HG03558 (cell line): ENCODE measurements around the gene AK8.

ENCODE experiments used
- ATAC-seq: cut with Tn5 transposase; IDR thresholded peaks from one replicate; pipeline ENCODE4 v1.9.1; 2021; ENCODE audit warnings: moderate number of reproducible peaks; ENCODE audit not compliant: unreplicated experiment; ENCODE audit errors: extremely low read depth

AK8 gene

DNA sequence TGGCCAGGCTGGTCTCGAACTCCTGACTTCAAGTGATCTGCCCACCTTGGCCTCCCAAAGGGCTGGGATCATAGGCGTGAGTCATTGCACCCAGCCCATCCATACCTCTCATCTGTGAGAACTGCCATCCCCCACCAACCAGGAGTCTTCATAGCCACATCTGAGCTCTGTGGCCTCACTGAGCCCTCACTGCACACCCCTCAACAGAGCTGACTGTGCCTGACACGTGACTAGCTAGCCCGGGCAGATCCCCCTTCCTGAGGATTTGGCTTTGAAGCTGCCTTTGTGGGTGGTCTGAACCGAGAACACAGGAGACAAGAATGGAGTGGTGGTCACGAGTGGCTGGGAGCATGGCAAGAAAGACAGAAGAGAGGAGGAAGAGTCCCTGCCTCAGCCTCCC, 15.6 kb downstream of the AK8 start:
- no peak for ATAC-seq

DNA sequence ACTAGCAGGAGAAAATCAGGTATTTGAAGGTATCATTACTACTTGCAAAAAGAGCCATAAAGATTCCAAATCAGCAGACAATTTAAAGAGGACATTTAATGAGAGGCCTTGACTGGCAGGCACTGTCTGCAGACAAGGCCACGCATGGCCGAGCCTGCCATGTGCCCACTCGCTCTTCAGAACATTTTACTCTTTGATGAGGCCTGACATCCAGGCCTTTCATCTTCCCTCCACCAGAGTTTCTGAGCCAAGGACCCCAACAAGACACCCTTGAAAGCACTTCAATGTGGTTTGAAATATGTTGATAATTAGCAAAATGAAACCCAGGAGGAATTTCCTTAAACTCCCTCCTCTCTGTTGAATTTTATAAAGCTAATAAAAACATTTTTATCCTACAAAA, 16.4 kb downstream of the AK8 start:
- ATAC-seq, result no peak

GRCh38 chr9:132858751-132859150, 19.3 kb downstream of the AK8 start:
- no peak for ATAC-seq

GRCh38 chr9:132857616-132858342, 20.3 kb downstream of the AK8 start:
- ATAC-seq, result no peak

- ATAC-seq, result no peak
Measured at GRCh38 chr9:132857031-132857430, 21.1 kb downstream of the AK8 start.

- ATAC-seq, result no peak
Measured at GRCh38 chr9:132855904-132856303, 22.2 kb downstream of the AK8 start.

DNA sequence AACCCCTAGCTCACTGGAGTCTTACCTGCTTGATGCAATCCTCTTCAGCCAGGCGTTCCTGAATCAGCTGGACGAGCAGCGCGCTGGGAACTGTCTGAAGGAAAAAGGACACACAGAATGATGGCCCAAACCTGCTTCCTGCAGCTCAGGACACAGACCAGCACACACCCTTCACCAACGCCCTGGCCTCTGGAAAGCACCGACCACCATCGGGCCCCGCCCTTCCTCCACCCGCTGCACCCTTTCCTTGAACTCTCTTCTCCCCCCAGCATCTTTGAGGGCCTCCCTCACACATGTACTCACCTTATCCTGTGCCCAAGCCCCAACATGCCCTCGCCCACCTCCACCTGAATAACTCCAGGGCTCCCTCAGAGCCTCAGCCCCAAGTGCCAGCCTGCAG, 23.3 kb downstream of the AK8 start:
- ATAC-seq, result no peak

DNA sequence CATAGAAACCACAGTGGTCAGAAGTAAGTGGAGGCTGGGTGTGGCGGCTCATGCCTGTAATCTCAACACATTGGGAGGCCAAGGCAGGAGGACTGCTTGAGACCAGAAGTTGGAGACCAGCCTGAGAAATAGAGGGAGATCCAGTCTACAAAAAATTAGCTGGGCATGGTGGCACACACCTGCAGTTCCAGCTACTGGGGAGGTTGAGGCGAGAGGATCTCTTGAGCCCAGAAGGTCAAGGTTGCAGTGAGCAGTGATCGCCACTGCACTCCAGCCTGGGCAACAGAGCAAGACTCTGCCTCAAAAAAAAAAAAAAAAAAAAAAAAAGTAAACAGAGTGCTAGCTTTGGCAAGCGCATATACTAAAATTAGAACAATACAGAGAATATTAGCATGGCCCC, 24.6 kb downstream of the AK8 start:
- no peak for ATAC-seq

DNA sequence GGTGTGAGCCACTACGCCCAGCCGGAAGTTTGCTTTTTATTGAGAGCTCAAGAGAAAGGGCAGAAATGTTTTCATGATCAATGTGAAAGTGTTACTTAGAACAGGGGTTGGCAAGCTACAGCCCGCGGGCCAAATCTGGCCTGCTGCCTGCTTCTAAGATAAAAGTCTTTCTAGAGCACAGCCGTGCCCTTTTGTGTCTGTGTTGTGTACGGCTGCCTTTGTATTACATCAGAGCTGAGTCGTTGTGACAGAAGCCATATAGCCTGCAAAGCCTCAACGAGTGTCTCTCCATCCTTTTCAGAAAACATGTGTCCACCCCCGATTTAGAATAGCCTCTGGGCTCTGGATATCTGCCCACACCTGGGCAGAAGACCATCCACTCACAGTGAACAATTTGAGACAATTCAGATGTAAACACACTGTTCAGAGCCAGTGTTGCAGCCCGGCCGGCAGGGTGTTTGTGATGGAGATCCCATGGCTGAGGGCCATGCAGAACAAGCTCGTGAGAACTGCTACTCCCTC, 28.8 kb downstream of the AK8 start:
- ATAC-seq, result no peak

DNA sequence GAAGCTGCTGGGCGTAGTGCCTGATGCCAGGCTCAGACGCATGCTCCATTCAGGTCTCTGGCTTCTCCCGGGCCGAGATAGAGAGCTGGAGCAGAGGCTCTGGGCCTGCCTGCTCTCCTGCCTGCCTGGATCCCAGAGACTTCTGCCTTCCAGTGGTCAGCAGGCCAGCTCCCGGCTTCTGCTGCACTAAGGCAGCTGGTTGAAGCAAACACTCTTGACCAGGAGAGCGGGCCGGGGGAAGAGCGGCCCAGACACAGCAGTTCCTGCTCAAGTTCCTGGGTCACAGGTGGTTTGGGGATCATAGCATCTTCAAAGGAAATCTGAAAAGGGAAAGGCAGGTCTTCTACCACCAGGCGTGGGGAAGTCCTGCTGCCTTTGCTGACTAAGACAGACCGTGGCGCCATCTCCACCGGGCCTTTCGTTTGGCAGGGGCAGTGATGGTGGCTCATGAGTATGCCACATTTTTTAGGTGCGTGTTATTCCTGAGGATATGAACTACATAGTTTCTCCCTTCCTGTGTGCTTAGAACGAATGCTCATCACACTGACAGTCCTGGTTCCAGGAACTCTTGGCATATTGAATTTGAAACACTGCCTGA, 31.1 kb downstream of the AK8 start:
- no peak for ATAC-seq

DNA sequence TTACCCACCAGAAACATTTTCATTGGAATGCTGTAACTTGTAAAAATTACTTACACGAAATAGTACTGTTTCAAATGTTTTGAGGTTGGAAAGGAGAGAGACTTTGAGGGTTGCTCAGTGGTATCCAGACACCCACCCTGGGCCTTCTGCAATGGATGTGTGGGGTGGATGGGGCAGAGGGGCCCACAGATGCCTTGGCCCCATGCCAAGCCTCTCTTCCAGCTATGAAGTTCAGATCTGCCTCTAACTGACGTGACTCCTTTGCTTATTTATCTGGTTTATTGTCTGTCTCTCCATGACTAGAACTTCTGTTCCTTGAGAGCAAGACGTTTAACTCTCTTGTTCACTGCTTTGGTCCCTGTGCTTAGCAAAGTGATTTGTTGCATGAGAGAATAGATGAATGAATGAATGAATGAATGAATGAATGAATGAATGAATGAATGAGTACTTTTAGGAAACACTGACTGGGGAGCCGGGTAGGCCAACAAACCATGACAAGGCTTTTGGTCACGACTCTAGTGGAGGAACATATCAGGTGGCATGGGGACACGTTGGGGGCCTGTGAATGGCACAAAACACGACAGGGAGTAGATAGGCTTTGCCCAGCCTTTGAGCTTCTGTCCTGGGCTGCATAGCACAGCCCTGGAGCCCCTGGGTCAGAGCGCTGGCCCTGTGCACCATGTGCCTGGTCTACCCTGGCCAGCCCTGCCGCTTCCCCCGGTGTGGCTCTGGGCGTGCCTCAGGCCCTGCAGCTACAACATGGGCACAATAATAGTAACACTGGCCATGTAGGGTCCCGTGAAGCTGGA, 31.8 kb downstream of the AK8 start:
- ATAC-seq, result no peak

- ATAC-seq, result no peak
Measured at GRCh38 chr9:132842124-132843044, 35.7 kb downstream of the AK8 start.

DNA sequence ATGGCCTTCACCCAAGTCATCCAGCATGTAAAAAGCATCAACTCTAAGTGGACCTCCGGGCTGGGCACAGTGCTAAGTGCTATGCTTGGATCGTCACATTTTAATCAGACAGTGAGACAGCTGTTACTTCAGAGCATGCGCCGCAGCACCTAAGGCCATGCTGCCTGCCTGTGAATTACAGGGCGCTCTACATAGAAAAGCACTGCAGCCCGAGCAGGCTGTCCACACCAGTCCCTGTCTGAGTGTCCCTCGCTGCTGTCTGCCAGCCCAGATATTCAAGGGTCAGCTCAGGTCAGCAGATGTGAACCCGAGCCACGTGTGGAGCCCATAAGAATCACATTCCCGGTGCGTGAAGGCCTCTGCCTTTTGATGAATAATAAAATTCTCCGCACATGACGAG, 37.1 kb downstream of the AK8 start:
- no peak for ATAC-seq

DNA sequence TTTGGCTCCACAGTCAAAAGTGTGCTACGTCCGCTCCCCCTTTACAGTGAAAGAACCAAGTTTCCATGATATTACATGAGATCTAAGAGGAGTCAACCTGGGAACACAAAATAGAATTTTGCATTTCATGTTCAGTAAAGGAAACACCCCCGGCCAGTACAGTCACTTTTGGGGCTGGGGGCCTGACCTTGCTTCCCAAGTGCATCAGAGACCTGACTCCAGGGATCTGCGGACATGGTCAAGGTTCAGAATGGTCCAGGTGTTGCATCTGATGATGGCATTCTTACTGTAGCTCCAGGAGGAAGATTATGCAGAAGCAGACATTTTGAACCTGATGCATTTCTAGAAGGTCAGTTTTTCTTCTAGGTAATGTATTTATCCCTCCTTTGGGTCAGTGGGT, 39.8 kb downstream of the AK8 start:
- ATAC-seq, result no peak

DNA sequence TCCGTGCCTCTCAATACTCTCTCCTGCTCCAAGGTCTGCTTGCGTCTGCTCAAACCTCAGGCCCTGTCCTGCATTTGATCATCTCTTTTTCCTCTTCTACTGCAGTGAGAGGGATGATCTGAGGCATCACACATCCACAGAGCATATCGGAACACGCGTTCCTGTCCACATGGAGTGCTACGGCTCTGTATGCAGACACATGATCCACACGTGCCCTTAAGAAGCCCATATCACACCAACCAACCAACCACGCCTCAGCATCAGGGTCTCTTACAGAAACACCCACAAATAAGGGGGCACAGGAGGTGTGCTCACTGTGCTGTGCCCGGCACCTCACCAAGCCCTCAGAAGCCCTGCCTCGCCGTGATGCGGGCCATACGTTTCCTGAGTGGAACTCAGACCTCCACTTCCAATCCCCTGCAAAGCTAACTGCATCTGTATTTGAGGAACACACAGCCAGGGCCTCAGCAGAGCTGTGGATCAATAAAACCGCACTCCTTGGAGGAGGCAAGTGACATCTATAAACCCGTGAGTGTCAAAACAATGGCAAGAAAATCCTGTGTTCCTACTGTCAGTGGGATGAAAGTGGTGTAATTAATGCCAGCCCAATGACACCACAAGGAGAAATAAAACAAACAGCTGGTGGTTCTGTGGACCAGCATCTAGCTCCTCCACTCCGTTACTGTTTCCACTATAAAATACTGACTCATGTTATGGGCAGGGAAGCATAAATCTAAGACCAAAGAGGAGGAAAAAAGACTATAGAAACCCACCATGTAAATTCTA, 40.4 kb downstream of the AK8 start:
- ATAC-seq, result no peak

DNA sequence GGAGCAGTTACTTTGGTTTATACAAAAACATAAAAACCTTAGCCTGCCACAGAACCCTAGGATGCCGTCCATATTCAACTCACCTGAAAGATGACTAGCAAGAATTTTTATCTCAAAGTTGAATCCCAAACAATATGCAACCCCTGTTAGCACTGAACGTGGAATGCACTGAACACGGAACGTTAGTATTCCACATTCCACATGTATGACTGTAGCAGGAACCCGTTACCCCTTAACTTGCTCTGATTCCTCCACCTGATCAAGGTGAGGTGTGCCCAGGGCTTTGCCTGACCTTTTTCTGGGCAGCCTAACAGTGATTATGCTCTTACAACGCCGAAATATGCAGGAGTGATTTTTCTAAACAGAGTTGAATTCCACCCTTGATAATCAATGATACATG, 43.7 kb downstream of the AK8 start:
- ATAC-seq, result no peak

DNA sequence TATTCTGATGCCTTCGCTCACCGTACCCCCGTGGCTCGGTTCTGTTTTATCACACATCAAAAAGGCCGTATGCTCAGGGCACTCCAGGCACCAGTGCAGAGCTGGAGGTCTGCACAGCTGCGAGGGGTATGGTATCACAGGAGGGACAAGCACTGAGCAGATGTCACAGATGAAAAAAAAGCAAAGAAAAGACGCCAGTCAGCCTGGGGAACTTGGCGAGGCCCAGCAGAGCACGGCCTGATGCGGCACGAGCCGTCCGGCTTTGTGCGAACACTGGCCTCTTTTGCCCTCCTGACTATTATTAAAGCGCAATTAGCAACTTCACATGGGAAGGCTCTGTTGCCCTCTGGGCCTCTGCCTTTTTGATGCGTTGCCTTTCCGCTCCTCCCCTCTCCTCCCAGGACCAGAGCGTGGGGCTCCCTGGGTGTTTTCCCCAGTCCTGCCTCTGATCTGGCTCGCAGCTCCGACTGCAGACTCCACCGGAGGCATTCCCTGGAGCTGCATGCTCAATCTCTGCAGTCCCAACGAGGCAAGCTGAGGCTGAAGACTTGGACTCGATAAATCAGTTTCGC, 44.4 kb downstream of the AK8 start:
- ATAC-seq, result no peak

DNA sequence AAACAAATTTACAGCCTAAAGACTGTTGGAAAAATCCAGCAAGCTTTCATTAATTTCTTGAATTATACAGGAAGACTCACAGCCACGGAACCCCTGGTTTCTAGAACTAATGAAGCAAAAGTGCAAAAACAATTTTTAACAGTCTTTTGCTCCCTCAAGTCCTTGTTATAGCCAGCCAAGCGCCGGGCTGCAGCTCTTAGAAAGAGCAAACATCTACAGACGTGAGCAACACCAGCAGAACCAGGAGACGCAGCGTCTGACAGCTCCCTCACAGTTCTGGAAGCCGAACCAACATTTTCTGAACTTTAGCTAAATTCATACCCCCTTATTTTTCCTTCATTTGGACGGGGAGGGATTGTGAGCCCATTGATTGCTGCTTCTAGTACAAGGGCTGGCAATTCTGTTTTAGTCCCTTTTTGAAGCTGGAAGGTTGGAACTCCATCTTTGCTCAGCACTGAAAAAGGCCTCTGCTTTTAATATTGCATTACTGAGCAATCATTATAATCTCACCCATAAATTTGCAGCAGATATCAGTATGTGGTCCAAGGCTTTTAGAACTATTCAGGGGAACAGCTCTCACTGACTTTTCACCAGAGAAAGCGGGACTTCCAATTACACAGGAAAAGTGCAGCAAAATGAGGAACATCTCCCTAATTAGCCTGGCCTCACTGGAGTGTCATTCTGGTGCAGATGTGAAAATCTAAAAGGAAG, 45.8 kb downstream of the AK8 start:
- ATAC-seq, result no peak
